Activated CD4-positive, alpha-beta T cell treated with anti-CD3 and anti-CD28 coated beads, Interleukin-2, amount 50 U/mL, for 1 hour (primary cell): Measurements from ENCODE around the gene NPSR1.
"Not testable (repeated sequence)": the region's sequence is repeated elsewhere in the genome, so short reads cannot be mapped to it uniquely, and the experiment has no call there.

Experiments
- DNase-seq: peaks from one replicate; pipeline ENCODE4 v3.0.0-alpha.2; 2020

Gene NPSR1, protein sequence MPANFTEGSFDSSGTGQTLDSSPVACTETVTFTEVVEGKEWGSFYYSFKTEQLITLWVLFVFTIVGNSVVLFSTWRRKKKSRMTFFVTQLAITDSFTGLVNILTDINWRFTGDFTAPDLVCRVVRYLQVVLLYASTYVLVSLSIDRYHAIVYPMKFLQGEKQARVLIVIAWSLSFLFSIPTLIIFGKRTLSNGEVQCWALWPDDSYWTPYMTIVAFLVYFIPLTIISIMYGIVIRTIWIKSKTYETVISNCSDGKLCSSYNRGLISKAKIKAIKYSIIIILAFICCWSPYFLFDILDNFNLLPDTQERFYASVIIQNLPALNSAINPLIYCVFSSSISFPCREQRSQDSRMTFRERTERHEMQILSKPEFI

GRCh38 chr7:34657632-34658268 is at the start of gene NPSR1:
TSS of gene NPSR1 (plus strand) at chr7:34658218. CDS start at chr7:34658413, 195 bp downstream.
- no peak for DNase-seq

GRCh38 chr7:34612661-34613060 is 45.4 kb upstream of the NPSR1 start:
- no peak for DNase-seq

GRCh38 chr7:34620425-34620824 is 37.6 kb upstream of the NPSR1 start:
- no peak for DNase-seq

DNA sequence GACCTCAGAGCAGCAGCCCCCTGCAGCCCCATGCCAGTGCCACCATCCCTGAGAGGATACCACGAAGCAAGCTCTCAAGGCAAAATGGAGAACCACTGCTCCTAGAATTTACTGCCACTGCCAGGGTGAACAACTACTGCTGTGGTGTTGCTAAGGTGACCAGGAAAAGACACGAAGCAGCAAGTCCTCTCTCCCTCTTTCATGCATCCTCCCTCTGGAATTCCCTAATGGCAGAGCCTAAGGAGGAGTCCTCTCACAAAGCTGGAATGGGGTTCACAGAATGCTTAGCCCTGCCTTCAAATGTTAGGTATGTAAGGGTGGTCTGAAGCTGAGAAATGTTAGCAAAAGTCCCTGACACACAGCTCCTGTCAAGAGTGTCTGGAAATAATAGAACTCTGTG is 35.8 kb upstream of the NPSR1 start:
- DNase-seq: no peak

- DNase-seq: no peak
Observed at GRCh38 chr7:34622771-34623250, 35.2 kb upstream of the NPSR1 start.

- DNase-seq: not testable (repeated sequence)
Observed at GRCh38 chr7:34628618-34629017, 29.4 kb upstream of the NPSR1 start.

GRCh38 chr7:34652809-34653208 is 5.2 kb upstream of the NPSR1 start:
- no peak for DNase-seq

DNA sequence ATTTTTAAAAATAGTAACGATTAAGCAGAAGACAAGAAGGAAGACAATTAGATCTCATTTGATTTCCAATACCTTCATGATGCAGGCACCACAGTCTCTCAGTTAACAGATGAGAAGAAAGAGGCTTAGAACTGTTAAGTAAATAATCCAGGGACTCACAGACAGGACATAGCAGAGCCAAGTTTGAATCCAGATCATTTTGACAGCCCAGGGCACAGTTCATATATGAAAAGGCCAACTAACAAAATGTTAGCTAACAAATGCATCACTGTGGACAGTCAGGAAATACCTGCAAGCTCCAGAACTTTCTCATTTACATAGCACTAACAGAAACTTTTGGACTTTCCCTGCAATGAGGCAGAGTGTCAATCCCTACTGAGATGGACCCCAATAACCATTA is 4.2 kb upstream of the NPSR1 start:
- DNase-seq: no peak

DNA sequence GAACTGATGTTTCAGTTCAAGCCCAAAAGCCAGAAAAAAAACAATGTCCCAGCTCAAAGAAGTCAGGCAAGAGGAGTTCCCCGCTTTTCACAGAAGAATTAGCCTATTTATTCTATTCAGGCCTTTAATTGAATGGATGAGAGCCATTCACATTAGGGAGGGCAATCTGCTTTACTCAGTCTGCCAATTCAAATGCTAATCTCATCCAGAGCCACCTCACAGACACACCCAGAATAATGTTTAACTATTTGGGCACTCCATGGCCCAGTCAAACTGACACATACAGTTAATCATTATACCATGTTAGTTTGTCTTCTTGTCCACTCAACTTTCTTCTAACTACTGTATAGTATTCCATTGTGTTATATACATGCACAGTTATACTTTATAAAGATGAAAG is 2.6 kb upstream of the NPSR1 start:
- no peak for DNase-seq

GRCh38 chr7:34656041-34656440 is 2.0 kb upstream of the NPSR1 start:
- DNase-seq: no peak

GRCh38 chr7:34659472-34660075 is 1.6 kb downstream of the NPSR1 start:
- DNase-seq: no peak

DNA sequence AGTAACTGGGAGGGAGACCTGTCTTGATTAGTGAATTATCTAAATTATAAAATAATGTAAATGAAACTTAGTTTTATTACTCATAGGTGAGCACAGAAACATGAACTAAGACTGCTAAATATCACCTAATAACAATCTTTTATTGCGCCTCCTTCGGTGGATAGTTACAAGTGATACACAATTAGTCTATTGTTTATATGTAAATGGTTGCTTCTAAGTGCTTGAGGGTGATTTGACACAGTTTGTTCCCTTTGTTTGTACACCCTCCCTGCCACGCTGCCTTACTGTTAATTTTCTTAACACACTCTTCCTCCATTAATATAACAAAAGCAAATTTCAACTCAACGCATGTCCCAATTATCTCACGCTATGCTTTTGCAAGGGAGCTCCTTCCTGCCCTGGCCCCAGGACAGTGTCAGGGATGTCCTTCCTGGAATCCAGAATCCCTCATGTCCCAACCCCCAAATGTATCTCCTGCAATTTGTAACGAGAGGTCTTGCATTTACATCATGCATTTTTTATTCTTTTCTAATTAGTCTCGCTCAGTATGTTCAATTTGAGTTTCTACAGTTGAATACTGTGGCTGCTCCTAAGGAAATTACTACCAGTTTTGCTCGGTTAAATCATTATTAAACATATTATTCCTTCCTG is 4.2 kb downstream of the NPSR1 start:
- no peak for DNase-seq

GRCh38 chr7:34664755-34665154 is 6.7 kb downstream of the NPSR1 start:
- no peak for DNase-seq

DNA sequence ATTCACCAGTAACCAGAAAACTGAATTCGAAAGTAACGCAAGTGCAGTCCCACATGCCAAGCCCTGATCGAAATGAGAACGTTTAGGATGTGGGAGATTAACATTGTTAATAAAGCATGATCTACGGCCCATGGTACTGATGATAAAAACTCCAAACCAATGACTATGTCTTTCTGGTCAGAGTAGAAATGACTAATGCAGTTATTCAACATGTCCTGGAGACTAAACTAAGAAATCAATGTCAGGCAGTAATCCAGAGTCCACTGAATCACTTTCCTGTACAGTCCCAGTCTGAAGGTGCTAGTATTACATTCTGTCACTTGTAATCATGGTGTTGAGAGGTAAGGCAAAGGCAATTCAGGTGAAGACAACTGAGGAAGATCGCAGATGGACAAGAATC is 14.4 kb downstream of the NPSR1 start:
- no peak for DNase-seq

DNA sequence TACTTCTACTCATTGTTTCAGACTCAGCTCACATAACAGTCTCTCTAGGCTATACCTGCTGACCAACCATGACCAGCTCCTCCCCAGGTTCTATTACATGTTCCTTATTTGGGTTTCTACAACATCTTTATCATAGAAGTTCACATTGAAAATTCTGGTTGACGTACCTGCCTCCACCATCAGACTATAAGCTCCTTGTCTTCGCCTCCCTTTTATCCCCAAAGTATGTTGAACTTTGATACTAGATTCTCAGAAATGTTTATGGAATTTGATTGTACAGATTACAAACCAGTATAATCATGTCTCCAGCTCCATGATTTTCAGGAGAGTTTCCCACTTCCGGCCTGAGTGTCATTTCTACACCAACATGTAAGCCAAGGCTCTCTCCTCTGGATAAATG is 15.0 kb downstream of the NPSR1 start:
- no peak for DNase-seq

- no peak for DNase-seq
Observed at GRCh38 chr7:34675749-34676374, 17.8 kb downstream of the NPSR1 start.

DNA sequence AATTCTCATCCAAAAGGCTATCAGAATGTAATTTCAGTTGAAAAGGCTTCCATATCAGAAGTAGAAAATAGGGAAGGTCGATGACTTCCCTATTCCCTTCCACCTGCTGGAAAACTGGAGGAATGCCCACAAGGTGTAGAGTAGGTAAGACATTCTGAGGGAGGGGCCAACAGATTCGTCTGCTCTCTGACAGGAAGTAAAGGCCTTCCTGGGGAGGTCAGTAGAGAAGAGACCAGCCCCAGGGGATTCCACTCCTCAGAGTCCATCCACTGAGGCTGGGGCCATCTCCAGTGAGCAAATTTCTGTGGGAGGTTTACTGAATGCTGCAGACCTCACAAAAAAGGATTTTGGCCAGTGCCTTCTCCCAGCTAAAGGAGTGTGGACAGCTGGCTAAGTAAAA is 19.5 kb downstream of the NPSR1 start:
- no peak for DNase-seq

DNA sequence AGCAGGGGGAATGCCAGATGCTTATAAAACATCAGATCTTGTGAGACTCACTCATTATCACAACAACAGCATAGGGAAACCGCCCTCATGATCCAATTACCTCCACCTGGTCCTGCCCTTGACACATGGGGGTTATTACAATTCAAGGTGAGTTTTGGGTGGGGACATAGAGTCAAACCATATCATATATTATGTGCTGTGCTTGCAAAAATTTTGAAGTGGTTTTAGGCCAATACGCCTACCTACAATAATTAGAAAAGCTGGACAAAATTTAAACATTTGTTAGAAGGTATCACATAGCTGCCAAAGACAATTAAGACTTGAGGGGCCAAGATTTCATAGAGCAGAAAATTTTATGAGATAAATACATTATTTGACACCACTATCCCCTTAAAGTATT is 29.5 kb downstream of the NPSR1 start:
- DNase-seq: no peak

DNA sequence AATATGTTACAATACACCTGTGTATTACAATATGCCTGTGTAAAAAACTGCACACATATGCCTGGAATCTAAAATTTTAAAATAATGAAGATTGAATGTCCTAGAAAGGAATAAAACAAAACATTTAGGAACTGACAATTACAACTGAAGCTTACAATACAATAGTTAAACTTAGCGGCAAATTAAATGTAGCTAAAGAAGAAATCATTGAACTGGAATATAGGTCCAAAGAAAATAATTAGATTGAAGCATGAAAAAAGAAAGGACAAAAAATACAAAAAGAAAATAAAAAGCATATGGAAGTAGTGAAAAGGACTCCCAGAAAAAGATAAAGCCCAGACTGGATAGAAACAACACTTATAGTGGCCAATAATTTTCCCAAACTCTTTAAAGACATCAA is 38.4 kb downstream of the NPSR1 start:
- DNase-seq: no peak

DNA sequence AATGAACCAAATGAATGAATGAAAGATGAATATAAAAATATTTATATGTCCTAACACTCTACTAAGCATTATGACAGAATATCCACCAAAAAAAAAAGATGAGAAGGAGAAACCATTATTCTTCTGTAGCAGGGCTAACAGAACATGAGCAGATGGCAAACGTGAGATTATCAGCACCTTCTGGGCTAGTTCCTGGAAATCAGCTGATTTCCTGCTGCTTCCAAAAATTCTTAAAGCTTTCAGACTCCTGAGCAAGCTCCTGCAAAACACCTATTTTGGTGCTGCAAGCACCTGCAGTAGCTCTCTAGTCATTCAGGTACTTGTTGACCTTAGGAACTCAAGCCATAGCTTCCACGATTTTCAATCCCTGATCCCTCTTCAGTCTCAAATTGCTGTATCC is 51.8 kb downstream of the NPSR1 start:
- no peak for DNase-seq

GRCh38 chr7:34718867-34719266 is 60.8 kb downstream of the NPSR1 start:
- no peak for DNase-seq

GRCh38 chr7:34719636-34720035 is 61.6 kb downstream of the NPSR1 start:
- DNase-seq: no peak

GRCh38 chr7:34720289-34720688 is 62.3 kb downstream of the NPSR1 start:
- no peak for DNase-seq
